ENCODE measurements around the gene SUSD2.
"Not testable (repeated sequence)": the region's sequence is repeated elsewhere in the genome, so short reads cannot be mapped to it uniquely, and the experiment has no call there.

SUSD2 gene

DNA sequence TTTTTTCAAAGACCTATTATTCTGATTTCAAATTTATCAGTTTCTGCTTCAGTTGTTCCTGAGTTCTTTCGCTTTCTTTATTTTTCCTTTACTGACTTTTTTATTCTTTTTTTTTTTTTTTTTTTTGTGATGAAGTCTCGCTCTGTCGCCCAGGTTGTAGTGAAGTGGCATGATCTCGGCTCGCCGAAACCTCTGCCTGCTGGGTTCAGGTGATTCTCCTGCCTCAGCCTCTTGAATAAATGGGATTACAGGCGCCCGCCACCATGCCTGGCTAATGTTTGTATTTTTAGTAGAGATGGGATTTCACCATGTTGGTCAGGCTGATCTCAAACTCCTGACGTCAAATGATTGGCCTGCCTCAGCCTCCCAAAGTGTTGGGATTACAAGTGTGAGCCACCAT lies 31.8 kb downstream of the SUSD2 start:
- DNase-seq (ENCODE audit: low read depth in 2 of 2) = not testable (repeated sequence)

DNA sequence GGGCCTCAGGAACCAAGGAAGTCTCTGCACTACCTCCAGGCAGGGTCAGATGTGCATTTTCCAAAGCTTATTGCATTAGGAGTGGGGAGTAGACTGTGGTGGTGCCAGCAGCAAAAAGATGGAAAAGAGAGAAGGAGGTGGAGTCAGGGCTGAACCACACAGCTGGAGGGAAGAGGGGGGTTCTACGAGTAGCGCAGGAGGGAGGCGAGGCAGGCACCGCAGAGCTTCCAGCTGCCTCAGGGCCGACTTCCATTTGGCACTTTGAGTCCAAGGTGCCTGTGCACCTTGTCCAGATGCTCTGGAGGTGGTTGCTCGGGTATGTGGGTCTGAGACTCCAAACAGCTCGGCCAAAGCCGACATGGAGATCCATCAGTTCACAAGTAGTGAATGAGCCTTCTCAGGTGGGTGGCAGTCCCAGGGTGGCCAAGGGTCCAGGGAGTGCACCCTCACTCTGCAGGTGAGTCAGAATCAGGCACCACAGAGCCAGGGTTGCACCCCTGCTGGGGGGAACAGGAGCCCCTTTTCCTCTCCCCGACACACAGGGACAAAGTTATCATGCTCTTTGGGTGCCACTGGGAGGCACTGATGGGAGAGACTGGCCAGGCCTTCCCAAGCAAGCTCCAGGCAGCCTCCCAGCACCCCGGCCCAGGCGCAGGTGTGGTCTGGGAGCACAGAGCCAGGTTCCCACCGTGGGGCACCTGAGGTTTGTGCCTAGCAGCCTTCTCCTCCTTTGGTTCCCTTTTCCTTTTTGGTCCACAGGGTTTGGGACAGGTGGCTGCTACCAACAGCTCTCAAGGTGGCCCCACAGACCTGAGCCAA lies 33.4 kb downstream of the SUSD2 start:
- no peak for DNase-seq (ENCODE audit: low read depth in 2 of 2)

DNA sequence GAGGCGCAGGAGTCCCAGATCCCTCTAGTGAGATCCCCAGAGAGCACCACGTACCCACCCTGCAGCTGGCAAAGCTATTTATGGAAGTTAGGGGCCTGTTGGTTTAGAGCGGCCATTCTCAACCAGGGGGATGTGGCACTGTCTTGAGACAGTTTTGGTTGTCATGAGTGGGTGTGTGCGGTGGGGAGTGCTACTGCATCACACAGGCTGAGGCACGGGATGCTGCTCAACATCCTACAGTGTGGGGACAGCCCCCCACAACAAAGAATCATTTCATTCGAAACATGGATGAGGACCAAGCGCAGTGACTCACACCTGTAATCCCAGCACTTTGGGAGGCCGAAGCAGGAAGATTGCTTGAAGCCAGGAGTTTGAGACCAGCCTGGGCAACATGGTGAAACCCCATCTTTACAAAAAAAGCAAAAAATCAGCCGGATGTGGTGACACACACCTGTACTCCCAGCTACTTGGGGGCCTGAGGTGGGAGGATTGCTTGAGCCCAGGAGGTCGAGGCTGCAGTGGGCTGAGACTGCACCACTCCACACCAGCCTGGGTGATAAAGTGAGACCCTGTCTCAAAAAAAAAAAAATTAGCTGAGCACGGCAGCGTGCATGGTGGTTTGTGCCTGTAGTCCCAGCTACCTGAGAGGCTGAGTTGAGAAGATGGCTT lies 35.4 kb downstream of the SUSD2 start:
- DNase-seq (ENCODE audit: low read depth in 2 of 2) = no peak

DNA sequence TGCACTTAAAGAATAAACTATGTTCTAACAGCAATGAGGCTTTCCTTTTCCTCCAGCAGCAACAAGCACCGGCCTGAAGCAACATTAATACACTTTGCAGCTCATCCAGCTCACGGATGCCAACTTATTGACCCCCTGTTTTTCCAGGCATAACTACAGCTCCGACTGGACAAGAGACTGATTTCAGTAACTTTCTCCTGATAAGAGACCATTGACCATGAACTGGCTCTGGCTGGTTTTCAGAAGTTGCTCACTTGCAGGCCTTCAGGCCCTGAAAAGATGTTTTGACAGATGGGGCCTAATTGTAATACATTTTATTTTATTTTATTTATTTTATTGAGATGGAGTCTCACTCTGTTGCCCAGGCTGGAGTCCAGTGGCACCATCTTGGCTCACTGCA lies 36.1 kb downstream of the SUSD2 start:
- no peak for DNase-seq (ENCODE audit: low read depth in 2 of 2)

DNA sequence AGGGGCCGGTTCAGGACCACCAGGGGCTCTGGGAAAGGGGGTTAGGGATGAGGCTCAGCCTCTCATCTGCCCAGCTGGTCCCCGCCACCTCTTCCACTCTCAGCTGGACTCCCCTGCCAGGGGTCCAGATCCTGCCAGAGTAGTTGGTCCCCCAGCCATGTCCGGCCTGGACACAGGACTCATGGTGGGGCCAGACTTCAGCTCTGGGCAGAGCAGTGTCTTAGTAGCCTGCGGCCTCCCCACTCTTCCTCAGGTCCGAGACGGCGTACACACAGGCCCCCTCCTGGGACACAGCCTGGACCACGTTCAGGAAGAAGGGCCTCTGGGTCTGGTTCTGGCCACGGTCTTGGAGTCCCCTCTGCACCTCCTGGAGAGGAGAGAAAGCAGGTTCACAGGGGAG lies 38.5 kb downstream of the SUSD2 start:
- no peak for DNase-seq (ENCODE audit: low read depth in 2 of 2)

DNA sequence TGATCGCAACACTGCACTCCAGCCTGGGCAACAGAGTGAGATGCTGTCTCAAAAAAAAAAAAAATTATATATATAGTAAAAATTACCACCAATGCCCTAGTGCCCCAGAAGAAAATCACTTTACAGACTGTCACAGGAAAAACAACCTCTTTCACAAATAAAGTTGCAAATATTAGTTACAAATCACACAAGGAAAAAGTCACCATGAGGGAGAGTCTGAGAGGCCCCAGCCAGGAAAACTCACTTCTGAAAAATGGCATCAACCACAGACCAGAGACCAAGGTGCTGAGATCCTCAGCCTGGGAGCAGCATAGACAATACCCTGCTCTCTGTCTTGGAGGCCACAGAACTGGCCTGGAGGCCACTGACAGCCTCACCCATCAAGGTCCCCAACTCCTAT lies 43.2 kb downstream of the SUSD2 start:
- DNase-seq (ENCODE audit: low read depth in 2 of 2) = no peak

DNA sequence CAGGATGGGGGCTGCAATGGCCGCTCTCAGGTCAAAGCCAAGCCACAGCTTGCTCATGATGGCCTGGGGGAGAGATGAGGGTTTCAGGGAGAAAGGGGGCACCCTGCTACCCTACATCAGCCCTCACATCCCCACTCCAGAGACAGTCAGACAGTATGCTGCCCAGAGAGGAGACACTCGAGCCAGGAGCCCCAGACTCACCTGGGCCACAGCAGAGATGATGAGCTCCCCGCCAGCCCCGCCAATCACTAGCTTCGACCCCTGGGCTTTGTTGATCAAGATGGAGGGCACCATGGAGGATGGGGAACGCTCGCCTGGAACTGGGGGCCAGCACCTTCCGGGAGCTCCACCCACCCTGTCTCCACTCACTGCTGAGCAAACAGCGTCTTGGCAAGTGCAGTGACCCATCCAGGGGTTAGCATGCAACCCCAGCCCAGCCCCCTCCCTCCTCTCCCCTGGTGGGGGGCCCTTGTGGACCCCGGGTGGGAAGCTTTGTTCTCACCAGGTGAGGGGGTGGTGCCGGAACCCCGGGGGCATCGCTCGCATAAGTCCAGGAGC lies 43.8 kb downstream of the SUSD2 start:
- DNase-seq (ENCODE audit: low read depth in 2 of 2) = no peak

DNA sequence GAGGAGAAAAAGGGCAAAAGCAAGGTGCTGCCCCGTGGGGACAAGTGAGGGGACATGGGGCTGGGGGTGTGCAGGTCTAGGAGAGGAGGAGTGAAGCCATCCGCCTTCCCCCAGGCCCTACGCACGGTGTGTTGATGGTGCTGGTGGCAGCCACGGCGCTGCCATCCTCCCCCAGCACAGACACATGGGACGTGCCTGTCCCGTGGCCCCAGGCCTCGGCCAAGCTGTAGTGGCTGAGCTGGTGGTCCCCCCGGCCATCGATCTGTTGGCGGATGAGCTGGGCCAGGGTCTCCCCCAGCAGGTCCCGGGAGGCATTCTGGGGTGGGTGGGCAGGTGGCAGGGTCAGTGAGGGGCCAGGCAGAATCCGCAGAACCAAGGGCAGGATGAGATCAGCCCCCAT lies 44.7 kb downstream of the SUSD2 start:
- DNase-seq (ENCODE audit: low read depth in 2 of 2) = no peak

DNA sequence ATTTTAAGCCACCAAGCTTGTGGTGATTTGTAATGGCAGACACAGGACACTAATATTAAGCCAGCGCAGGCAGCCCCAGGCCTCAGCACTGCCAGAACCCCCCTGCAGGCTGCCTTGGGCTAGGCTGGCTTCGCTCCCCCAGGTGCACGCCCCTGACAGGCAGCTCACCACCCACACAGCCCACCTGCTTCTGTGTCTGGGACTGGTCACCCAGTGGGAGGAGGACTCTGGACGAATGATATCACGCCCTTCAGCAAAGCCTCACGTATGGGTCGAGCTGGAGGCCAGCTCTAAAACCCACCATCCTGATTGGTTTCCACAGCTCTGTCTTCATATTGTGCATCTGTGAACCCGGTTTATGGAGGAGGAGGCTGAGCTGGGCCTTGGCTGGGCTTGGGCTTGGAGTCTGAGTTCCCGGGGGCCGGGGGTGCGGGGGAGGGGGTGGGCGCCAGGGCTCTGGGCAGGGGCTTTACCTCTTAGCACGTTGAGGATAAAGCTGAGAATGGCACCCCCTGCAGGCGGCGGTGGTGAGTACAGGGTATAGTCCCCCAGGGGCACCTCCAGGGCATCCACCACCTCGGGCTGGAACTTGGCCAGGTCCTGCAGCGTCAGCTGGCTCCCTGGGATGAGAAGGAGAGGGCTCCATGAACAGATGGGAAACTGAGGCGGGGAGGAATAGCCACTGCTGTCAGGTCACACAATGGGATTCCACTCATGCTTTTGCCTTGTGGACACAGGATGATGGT lies 49.8 kb downstream of the SUSD2 start:
- peak; percentile 21 to 63 for DNase-seq (ENCODE audit: low read depth in 2 of 2)

DNA sequence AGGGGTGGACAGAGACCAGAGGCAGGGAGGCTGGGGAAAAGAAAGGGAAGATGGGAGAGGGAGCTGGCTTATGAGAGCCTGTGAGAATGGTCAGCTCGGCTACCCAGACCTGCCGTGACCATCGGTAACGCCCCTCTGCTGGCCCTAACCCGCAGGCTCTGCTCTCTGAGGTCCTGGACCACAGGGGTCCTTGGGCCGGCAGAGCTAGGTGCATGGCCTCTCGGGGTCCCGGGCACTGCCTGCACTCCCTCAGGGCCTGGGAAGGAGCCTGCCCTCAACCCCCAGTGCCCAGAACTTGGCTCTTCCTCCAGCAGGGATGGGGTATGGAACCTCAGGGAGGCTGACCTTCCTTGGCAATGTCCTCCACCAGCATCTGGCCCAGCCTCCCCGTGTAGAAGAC lies 50.4 kb downstream of the SUSD2 start:
- no peak for DNase-seq (ENCODE audit: low read depth in 2 of 2)

DNA sequence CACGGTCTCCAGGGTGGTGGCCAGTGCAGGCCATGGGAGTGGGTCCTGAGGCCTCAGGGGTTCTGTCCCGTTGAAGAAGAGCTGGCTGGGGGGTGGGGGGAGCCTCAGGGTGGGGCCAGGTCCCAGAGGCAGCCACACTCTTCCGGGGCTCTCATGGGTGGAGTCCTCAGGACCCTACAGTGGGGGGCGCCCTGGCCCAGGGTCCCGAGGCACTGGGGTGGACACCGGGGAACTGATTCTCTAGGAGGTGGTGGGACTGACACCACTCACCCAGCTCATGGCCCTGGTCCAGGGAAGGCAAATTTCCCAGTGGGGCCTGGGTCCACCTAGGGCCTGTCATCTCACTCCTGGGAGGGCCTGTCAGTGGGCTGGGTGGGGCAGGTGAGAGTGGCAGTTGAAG lies 50.8 kb downstream of the SUSD2 start:
- no peak for DNase-seq (ENCODE audit: low read depth in 2 of 2)

DNA sequence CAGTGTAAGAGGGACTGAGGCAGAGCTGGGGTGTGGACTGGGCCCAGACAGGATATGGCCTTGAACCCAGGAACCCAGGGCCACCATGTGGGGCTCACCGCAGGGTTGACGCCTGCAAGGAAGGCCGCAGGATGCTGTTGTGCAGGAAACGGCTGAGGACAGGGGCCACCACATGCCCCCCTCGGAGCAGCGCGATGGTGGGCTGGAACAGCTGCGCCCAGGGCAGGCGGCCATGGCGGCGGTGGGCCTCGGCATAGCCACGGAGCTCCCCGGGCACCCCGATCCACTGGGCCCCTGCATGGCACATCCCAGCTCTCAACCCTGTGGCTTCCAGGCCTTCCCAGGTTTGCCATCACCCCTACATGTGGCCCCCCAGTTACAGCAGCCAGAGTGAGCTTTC lies 51.4 kb downstream of the SUSD2 start:
- DNase-seq (ENCODE audit: low read depth in 2 of 2) = no peak

DNA sequence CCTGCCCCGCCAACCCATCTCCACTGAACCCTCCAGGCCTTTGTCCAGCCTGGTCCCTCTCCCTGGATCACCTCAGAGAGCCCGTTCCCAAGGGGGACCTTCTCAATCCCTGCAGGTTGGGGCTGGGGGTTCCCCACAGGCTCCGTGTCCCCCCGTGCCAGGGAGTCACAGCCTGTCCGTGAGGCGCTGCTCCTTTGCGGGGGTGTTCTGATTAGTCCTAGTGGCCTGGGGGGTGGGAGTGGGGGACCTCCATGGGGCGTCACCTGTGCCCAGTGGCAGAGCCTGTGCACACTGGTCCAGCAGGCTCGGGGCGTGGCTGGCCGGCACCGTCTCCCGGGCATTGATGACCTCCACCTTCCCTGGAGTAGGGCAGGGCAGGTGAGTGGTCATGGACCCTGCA lies 51.9 kb downstream of the SUSD2 start:
- no peak for DNase-seq (ENCODE audit: low read depth in 2 of 2)

DNA sequence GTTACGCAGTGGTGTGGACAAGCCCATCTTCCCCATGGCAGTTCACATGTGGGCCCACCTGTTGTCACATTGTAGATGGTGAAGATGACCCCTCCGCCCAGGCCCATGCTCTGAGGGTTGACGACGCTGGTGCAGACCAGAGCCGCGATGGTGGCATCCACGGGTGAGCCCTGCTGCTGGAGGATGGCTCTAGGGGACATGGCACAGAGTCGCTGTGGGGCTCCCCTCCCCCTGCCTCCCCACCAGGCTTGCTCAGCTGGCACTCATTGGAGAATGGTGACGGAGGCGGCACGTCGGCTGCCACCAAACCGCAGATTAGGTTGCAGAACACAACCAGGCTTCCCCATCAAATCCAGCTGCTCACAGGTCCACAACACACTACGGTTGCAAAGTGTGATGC lies 52.5 kb downstream of the SUSD2 start:
- DNase-seq (ENCODE audit: low read depth in 2 of 2) = no peak

DNA sequence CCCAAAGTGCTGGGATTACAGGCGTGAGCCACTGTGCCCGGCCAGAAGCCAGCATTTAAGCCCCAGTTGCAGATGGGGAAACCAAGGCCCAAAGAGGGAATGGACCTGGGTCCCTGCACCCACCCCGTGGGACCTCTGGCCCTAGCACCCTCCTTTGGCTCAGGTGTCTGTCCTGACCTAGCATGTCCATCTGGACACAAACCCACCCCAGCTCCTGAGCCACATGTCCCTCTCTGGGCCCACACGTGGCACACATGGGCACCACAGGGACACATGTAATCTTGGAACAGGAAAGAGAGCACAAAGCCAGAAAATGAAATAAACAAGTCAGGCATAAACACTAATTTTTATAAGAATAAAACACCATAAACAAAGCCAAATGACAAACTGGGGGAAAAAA lies 54.0 kb downstream of the SUSD2 start:
- DNase-seq (ENCODE audit: low read depth in 2 of 2) = no peak

DNA sequence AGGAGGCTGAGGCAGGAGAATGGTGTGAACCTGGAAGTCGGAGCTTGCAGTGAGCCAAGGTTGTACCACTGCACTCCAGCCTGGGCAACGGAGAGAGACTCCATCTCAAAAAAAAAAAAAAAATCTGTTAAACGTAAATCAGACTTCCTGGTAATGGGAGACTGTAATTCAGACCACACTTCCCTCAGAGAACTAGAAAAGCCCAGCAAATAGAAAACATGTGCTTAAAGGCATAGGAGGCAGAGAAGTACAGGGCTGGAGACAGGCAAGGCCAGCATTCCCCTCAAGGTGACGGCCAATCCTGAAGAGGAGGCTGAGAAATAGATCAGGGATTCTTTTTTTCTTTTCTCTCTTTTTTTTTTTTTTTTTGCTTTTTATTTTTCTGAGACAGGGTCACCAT lies 55.4 kb downstream of the SUSD2 start:
- DNase-seq (ENCODE audit: low read depth in 2 of 2) = no peak

DNA sequence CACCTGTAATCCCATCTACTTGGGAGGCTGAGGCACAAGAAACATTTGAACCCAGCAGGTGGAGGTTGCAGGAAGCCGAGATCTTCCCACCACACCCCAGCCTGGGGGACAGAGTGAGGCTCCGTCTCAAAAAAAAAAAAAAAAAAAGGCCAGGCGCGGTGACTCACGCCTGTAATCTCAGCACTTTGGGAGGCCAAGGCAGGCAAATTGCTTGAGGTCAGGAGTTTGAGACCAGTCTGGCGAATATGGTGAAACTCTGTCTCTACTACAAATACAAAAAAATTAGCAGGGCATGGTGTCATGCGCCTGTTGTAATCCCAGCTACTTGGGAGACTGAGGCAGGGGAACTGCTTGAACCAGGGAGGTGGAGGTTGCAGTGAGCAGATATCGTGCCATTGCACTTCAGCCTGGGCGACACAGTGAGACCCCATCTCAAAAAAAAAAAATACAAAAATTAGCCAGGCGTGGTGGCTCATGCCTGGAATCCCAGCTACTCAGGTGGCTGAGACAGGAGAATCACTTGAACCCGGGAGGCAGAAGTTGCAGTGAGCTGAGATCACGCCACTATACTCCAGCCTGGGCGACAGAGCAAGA lies 56.9 kb downstream of the SUSD2 start:
- not testable (repeated sequence) for DNase-seq (ENCODE audit: low read depth in 2 of 2)
